Lung (tissue), 12 donors: ENCODE measurements around the gene UGDH. TPM values are rescaled to one million over a fixed set of nuclear protein-coding genes. Genes with fewer than 3 reads are reported as not detected.

Source experiments
- ATAC-seq: fragments of 200-7000 bp; cut with Tn5 transposase; one replicate; pipeline ENCODE4 v1.9.1; 2020; ENCODE audit warnings: moderate number of reproducible peaks; ENCODE audit not compliant: insufficient read depth, low FRiP score
- DNase-seq, 3 donors: peaks; one replicate each; pipeline ENCODE4 v3.0.0-alpha.2; 2013 to 2017
- H3K27ac ChIP-seq, 2 donors: one replicate each; pipeline ENCODE4 v1.5.1; 2013; ENCODE audit warnings: mild to moderate bottlenecking in 2 of 2, moderate library complexity in 2 of 2, control low read depth in 1 of 2, inconsistent platforms in 1 of 2, low read depth in 1 of 2, low read length in 1 of 2
- H3K27me3 ChIP-seq, 3 donors: one replicate each; pipeline ENCODE4 v1.5.1; 2013; ENCODE audit warnings: low read length in 2 of 3; ENCODE audit not compliant: control insufficient read depth in 3 of 3, insufficient read depth in 3 of 3
- H3K36me3 ChIP-seq, 4 donors: one replicate each; pipeline ENCODE4 v1.5.1; 2013; ENCODE audit warnings: low read length in 4 of 4, mild to moderate bottlenecking in 1 of 4, moderate library complexity in 1 of 4; ENCODE audit not compliant: control insufficient read depth in 4 of 4, insufficient read depth in 4 of 4
- H3K4me1 ChIP-seq, 5 donors: one replicate each; pipeline ENCODE4 v1.5.1; 2013; ENCODE audit warnings: low read length in 5 of 5, mild to moderate bottlenecking in 2 of 5, moderate library complexity in 1 of 5; ENCODE audit not compliant: control insufficient read depth in 5 of 5, insufficient read depth in 5 of 5
- H3K4me3 ChIP-seq: one replicate; pipeline ENCODE4 v1.5.1; 2013; ENCODE audit warnings: mild to moderate bottlenecking, control low read depth, moderate library complexity
- H3K9ac ChIP-seq, 2 donors: one replicate each; pipeline ENCODE4 v1.5.1; 2013; ENCODE audit warnings: low read length in 2 of 2, control low read depth in 1 of 2; ENCODE audit not compliant: insufficient read depth in 1 of 2
- H3K9me3 ChIP-seq, 4 donors: one replicate each; pipeline ENCODE4 v1.5.1; 2013; ENCODE audit warnings: low read length in 3 of 4, mild to moderate bottlenecking in 1 of 4, moderate library complexity in 1 of 4; ENCODE audit not compliant: control insufficient read depth in 4 of 4, insufficient read depth in 3 of 4
- CTCF ChIP-seq: IDR thresholded peaks from 2 replicates; pipeline ENCODE4 v1.5.1; 2012; ENCODE audit warnings: mild to moderate bottlenecking; ENCODE audit errors: control extremely low read depth, extremely low read depth
- WGBS, 2 donors: extraction: QIAGEN DNeasy Blood & Tissue Kit; methylation state at CpG; one replicate each; pipeline ENCODE4 v1.1.7; 2013; 5-methylcytosine and 5-hydroxymethylcytosine counted together
- polyA plus RNA-seq, 2 donors: library from polyadenylated mRNA; stranded (reverse); fragments of 200-250 nt; gene quantifications; one replicate each; pipeline ENCODE4 v1.2.1, GENCODE V29; 2013
- total RNA-seq, 2 donors: library from RNA; depleted of rRNA in 1 of 2; stranded (reverse); fragments of >200 nt in 1 of 2; gene quantifications; one replicate each; pipeline ENCODE4 v1.2.1, GENCODE V29; 2014 to 2021
- donor health status: control.
- donor health status: control.
- donor health status: Bipolar disorder and iron deficiency.
- donor health status: healthy.
- donor health status: DM: yes; HTN: yes; CAD: no.

UGDH gene
- total and polyA plus RNA-seq, 4 donors = 13.4 to 69.1 (median 36.6) TPM

- H3K36me3 ChIP-seq = peaks cover 0 to 5% (median 0%) of the 10 kb centered on the region in 4 donors
- peak overlapping the region; percentile 86 to 93 for H3K27ac ChIP-seq
- peak in 2 of 3 donors; percentile 55 to 64 for DNase-seq
- peaks cover 0 to 3% (median 0%) of the 10 kb centered on the region in 4 donors for H3K9me3 ChIP-seq
- ATAC-seq = no peak
- peak overlapping the region; percentile 75 to 86 for H3K9ac ChIP-seq
- no peak for TF ChIP-seq CTCF
- H3K4me1 ChIP-seq = peaks cover 0 to 26% (median 4%) of the 10 kb centered on the region in 5 donors
- no peaks in the 10 kb centered on the region for H3K27me3 ChIP-seq
- peak overlapping the region; percentile 63 for H3K4me3 ChIP-seq
- 27 to 36% methylated on average over 9 of the region's 9 CpGs for WGBS, 2 donors
These were observed 1.2 kb downstream of the UGDH start for GRCh38 chr4:39525822-39526690.

GRCh38 chr4:39524161-39524957, 2.9 kb downstream of the UGDH start:
- 84 to 93% methylated on average over 7 of the region's 7 CpGs for WGBS, 2 donors
- TF ChIP-seq CTCF = no peak
- DNase-seq (no peak), ATAC-seq (no peak)
- Histone ChIP-seq H3K9ac (no peak overlapping the region), H3K4me1 (peaks cover 0 to 26% (median 4%) of the 10 kb centered on the region in 5 donors), H3K27ac (no peak overlapping the region), H3K4me3 (no peak overlapping the region), H3K9me3 (no peaks in the 10 kb centered on the region), H3K36me3 (peaks cover 0 to 9% (median under 1%) of the 10 kb centered on the region in 4 donors), H3K27me3 (no peaks in the 10 kb centered on the region)

- no peak for DNase-seq
- no peak overlapping the region for H3K4me3 ChIP-seq
- TF ChIP-seq CTCF = no peak
- peaks cover 0 to 22% (median 0%) of the 10 kb centered on the region in 5 donors for H3K4me1 ChIP-seq
- H3K27ac ChIP-seq = no peak overlapping the region
- 65 to 92% methylated on average over 2 of the region's 2 CpGs for WGBS, 2 donors
- peaks cover 0 to 23% (median 3%) of the 10 kb centered on the region in 4 donors for H3K36me3 ChIP-seq
- no peaks in the 10 kb centered on the region for H3K9me3 ChIP-seq
- ATAC-seq = no peak
- no peaks in the 10 kb centered on the region for H3K27me3 ChIP-seq
- peak overlapping the region in 1 of 2 donors; percentile 32 for H3K9ac ChIP-seq
These were observed 5.2 kb downstream of the UGDH start for GRCh38 chr4:39522068-39522467.
